NCI-H748 treated with DMSO at 0.1 percent for 48 hours (cell line): ENCODE data around the gene UMODL1.

ENCODE experiments used
- DNase-seq: peaks from one replicate; lab custom pipeline; 2025; lab: John Stamatoyannopoulos, UW

UMODL1 gene

GRCh38 chr21:42071146-42071737, at the start of gene UMODL1:
TSS of gene UMODL1 (plus strand) at chr21:42071317. CDS start at chr21:42071317, 0 bp downstream.
- DNase-seq, result no peak

- peak; percentile 67 for DNase-seq
Observed at GRCh38 chr21:42021371-42022090, 49.6 kb upstream of the UMODL1 start.

- DNase-seq, result no peak
Observed at GRCh38 chr21:42022091-42022430, 49.1 kb upstream of the UMODL1 start.

- no peak for DNase-seq
Observed at GRCh38 chr21:42022906-42023305, 48.2 kb upstream of the UMODL1 start.

- no peak for DNase-seq
Observed at GRCh38 chr21:42025376-42026081, 45.6 kb upstream of the UMODL1 start.

GRCh38 chr21:42026082-42026435, 45.1 kb upstream of the UMODL1 start:
- no peak for DNase-seq

GRCh38 chr21:42027085-42027821, 43.9 kb upstream of the UMODL1 start:
- DNase-seq, result no peak

- no peak for DNase-seq
Observed at GRCh38 chr21:42027822-42028765, 43.0 kb upstream of the UMODL1 start.

- DNase-seq, result no peak
Observed at GRCh38 chr21:42028766-42029425, 42.2 kb upstream of the UMODL1 start.

- DNase-seq, result no peak
Observed at GRCh38 chr21:42030311-42030710, 40.8 kb upstream of the UMODL1 start.

- DNase-seq, result no peak
Observed at GRCh38 chr21:42031241-42031640, 39.9 kb upstream of the UMODL1 start.

GRCh38 chr21:42031816-42032215, 39.3 kb upstream of the UMODL1 start:
- no peak for DNase-seq

GRCh38 chr21:42032266-42032665, 38.9 kb upstream of the UMODL1 start:
- DNase-seq, result no peak

GRCh38 chr21:42032968-42033367, 38.1 kb upstream of the UMODL1 start:
- no peak for DNase-seq

- no peak for DNase-seq
Observed at GRCh38 chr21:42036313-42036712, 34.8 kb upstream of the UMODL1 start.

- no peak for DNase-seq
Observed at GRCh38 chr21:42037516-42037915, 33.6 kb upstream of the UMODL1 start.

- DNase-seq, result no peak
Observed at GRCh38 chr21:42037943-42038342, 33.2 kb upstream of the UMODL1 start.

- no peak for DNase-seq
Observed at GRCh38 chr21:42038393-42038792, 32.7 kb upstream of the UMODL1 start.

GRCh38 chr21:42038826-42039425, 32.2 kb upstream of the UMODL1 start:
- no peak for DNase-seq

- DNase-seq, result no peak
Observed at GRCh38 chr21:42039470-42039901, 31.6 kb upstream of the UMODL1 start.
